ENCODE data around the gene IGSF11. TPM values are rescaled to one million over a fixed set of nuclear protein-coding genes. Genes with fewer than 3 reads are reported as not detected.
"Not testable (repeated sequence)": the region's sequence is repeated elsewhere in the genome, so short reads cannot be mapped to it uniquely, and the experiment has no call there.

IGSF11 gene
- total RNA-seq, 1 experiment from 2014 or later: 0.20 TPM

DNA sequence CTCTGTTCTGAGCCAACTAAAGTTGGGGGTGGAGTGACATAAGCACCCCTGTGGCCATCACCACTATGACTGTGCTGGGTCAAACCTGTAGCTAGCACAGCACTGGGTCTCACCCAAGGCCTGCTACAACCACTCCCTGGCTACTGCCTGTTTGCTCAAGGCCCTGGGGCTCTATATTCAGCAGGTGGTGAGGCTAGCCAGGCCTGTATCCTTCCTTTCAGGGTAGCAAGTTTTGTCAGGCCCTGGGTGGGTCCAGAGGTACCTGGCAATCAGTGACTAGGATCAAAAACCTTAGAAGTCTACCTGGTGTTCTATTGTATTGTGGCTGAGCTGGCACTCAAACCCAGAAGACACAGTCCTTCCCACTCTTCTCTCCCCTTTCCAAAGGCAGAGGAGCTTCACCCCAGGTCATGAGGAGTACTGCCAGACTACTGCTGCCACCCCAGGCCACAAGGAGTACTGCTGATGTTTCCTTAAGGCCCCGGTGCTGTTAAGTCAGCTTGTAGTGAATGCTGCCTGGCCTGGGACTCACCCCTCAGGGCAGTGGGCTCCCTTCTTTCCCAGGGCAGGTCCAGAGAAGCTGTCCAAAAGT is 170.8 kb downstream of the IGSF11 start:
- peak; percentile 35 for DNase-seq

DNA sequence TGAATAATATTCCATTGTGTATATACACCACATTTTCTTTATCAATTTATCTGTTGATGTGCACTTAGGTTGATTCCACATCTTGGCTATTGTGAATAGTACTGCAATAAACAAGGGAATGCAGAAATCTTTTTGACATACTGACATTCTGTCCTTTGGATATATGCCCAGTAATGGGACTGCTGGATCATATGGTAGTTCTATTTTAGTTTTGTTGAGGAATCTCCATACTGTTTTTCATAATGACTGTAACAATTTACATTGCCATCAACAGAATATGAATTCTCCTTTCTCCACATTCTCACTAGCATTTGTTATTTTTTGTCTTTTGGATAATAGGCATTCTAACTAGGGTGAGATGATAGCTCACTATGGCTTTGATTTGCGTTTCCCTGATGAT is 174.7 kb downstream of the IGSF11 start:
- no peak for DNase-seq
- Histone ChIP-seq H3K27me3 (no peaks in the 10 kb centered on the region), H3K9me3 (peaks cover 7% of the 10 kb centered on the region), H3K4me3 (no peak overlapping the region), H3K36me3 (no peaks in the 10 kb centered on the region)

More for the DNA sequence above, 170.8 kb downstream of the IGSF11 start:
- Histone ChIP-seq H3K9me3 (no peaks in the 10 kb centered on the region), H3K36me3 (no peaks in the 10 kb centered on the region), H3K4me3 (no peak overlapping the region), H3K27me3 (no peaks in the 10 kb centered on the region)

DNA sequence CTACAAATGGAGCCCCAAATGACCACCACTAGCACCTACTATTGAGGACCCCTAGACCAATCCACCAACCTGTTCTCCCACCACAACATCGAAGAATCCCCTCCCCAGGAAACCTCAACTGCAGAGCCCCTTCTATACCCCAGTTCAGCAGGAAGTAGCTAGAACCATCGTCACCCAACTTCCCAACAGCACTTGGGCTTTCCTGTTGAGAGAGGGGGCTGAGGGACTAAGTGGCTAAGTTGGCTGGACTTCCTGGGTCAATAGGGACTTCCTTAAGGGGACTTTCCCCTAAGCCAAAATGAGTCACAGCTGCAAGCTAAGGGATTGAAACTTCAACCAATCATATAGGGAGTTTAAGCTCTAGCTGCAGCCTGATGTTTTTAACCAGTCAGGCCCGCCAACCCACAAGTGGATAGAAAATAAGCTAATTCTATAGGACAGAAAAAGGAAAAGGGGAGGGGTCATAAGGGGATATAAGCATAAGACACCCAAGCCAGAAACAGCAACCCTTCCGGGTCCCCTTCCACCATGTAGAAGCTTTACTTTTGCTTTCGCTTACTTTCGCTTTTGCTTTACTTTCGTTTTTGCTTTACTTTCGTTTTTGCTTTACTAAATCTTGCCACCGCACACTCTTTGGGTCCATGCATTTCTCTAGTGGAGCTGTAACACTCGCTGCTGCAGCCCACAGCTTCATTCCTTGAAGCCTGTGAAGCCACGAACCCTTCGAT is 183.0 kb downstream of the IGSF11 start:
- peak overlapping the region; percentile 51 for H3K4me3 ChIP-seq

DNA sequence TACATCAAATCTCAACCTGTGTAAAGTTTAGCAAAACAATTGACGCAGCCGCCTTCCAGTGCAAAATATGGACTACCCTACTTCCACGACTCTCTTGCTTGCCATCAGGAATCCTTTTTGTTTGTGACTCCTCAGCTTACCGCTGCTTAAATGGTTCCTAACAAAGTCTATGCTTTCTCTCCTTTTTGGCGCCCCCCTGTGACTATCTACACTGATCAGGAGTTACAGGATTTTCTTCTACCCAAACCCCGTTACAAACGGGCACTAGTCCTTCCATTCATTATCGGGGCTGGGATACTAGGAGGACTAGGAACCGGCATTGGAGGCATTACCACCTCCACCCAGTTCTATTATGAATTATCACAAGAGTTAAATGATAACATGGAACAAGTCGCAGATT is 184.0 kb downstream of the IGSF11 start:
- no peak for DNase-seq
- Histone ChIP-seq H3K36me3 (no peaks in the 10 kb centered on the region), H3K27me3 (no peaks in the 10 kb centered on the region), H3K9me3 (peaks cover 2% of the 10 kb centered on the region; the same call in 1 of the 2 replicates), H3K4me3 (no peak overlapping the region)

More for the DNA sequence above, 183.0 kb downstream of the IGSF11 start:
- not testable (repeated sequence) for H3K27me3 ChIP-seq, H3K9me3 ChIP-seq, H3K36me3 ChIP-seq
- DNase-seq: peak; percentile 59

Other genes starting within 250 kb of the IGSF11 start
- gene TEX55, start 111.3 kb upstream of the IGSF11 start, total RNA-seq (2014; rRNA removed; shearing (Covaris generic); ENCODE audit: low replicate concordance): not detected in 2 replicates
- not detected in 2 replicates for gene UPK1B, start 138.8 kb upstream of the IGSF11 start, total RNA-seq (2014; rRNA removed; shearing (Covaris generic); ENCODE audit: low replicate concordance)
- 13.2 and 17.7 TPM in 2 replicates for gene B4GALT4, start 206.0 kb upstream of the IGSF11 start, total RNA-seq (2014; rRNA removed; shearing (Covaris generic); ENCODE audit: low replicate concordance)

Data from MG63 (cell line).